ENCODE data around the gene NPPC.
"Not testable (repeated sequence)": the region's sequence is repeated elsewhere in the genome, so short reads cannot be mapped to it uniquely, and the experiment has no call there.

Gene NPPC

GRCh38 chr2:231951452-231952035 is 25.3 kb upstream of the NPPC start:
- TF ChIP-seq, protein P1, sequence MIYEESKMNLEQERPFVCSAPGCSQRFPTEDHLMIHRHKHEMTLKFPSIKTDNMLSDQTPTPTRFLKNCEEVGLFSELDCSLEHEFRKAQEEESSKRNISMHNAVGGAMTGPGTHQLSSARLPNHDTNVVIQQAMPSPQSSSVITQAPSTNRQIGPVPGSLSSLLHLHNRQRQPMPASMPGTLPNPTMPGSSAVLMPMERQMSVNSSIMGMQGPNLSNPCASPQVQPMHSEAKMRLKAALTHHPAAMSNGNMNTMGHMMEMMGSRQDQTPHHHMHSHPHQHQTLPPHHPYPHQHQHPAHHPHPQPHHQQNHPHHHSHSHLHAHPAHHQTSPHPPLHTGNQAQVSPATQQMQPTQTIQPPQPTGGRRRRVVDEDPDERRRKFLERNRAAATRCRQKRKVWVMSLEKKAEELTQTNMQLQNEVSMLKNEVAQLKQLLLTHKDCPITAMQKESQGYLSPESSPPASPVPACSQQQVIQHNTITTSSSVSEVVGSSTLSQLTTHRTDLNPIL (CRISPR knock-in tag; IDR thresholded peaks at IDR 0.05; ENCODE audit: low read depth) = no peak
- TF ChIP-seq GLIS3 (CRISPR knock-in tag; IDR thresholded peaks at IDR 0.05) (no peak), ZNF8 (CRISPR knock-in tag; IDR thresholded peaks at IDR 0.05) (peak; percentile 96), CSRNP3 (CRISPR knock-in tag; IDR thresholded peaks at IDR 0.05) (no peak), PPARA (CRISPR knock-in tag; IDR thresholded peaks at IDR 0.05; ENCODE audit: borderline replicate concordance) (no peak), ZFP30 (CRISPR knock-in tag; IDR thresholded peaks at IDR 0.05) (no peak), ZFP3 (CRISPR knock-in tag; IDR thresholded peaks at IDR 0.05) (no peak)
- TF ChIP-seq, protein P2, sequence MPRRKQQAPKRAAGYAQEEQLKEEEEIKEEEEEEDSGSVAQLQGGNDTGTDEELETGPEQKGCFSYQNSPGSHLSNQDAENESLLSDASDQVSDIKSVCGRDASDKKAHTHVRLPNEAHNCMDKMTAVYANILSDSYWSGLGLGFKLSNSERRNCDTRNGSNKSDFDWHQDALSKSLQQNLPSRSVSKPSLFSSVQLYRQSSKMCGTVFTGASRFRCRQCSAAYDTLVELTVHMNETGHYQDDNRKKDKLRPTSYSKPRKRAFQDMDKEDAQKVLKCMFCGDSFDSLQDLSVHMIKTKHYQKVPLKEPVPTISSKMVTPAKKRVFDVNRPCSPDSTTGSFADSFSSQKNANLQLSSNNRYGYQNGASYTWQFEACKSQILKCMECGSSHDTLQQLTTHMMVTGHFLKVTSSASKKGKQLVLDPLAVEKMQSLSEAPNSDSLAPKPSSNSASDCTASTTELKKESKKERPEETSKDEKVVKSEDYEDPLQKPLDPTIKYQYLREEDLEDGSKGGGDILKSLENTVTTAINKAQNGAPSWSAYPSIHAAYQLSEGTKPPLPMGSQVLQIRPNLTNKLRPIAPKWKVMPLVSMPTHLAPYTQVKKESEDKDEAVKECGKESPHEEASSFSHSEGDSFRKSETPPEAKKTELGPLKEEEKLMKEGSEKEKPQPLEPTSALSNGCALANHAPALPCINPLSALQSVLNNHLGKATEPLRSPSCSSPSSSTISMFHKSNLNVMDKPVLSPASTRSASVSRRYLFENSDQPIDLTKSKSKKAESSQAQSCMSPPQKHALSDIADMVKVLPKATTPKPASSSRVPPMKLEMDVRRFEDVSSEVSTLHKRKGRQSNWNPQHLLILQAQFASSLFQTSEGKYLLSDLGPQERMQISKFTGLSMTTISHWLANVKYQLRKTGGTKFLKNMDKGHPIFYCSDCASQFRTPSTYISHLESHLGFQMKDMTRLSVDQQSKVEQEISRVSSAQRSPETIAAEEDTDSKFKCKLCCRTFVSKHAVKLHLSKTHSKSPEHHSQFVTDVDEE (CRISPR knock-in tag; IDR thresholded peaks at IDR 0.05) = no peak

DNA sequence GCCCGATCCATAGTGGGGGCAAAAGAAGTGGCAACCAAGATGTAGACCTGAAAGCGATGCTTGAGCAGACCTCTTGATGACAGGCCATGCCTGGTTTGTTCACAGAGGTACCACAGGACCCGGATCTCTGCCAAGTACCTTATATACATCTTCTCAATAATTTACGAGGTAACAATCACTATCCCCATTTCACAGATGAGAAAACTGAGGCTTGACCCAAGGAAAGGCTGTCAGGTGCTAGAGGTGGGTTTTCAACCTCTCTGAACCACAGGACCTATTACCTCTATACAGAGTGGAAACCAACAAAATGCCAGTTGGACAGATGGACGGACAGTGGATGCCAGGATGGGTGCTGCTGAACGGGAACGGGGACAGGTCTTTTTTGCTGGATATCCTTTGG is 21.5 kb upstream of the NPPC start:
- ATAC-seq = no peak
- TF ChIP-seq ZNF565 (CRISPR knock-in tag; conservative IDR thresholded peaks at IDR 0.05; ENCODE audit: low read depth) = no peak
- TF ChIP-seq ZFP3 (CRISPR knock-in tag; IDR thresholded peaks at IDR 0.05) = no peak
- TF ChIP-seq ZC3H10 (CRISPR knock-in tag; IDR thresholded peaks at IDR 0.05) = no peak
- no peak for TF ChIP-seq ZNF70 (CRISPR knock-in tag; IDR thresholded peaks at IDR 0.05)
- TF ChIP-seq CSDC2 (CRISPR knock-in tag; IDR thresholded peaks at IDR 0.05) = no peak
- no peak for TF ChIP-seq SNAI2 (CRISPR knock-in tag; IDR thresholded peaks at IDR 0.05)
- TF ChIP-seq TCF4 (CRISPR knock-in tag; IDR thresholded peaks at IDR 0.05; ENCODE audit: borderline replicate concordance) = no peak
- no peak for TF ChIP-seq GLIS3 (CRISPR knock-in tag; IDR thresholded peaks at IDR 0.05)
- no peak for TF ChIP-seq RARB (CRISPR knock-in tag; IDR thresholded peaks at IDR 0.05)
- no peak for TF ChIP-seq CSRNP3 (CRISPR knock-in tag; IDR thresholded peaks at IDR 0.05)
- TF ChIP-seq PPARA (CRISPR knock-in tag; IDR thresholded peaks at IDR 0.05; ENCODE audit: borderline replicate concordance) = no peak
- TF ChIP-seq, protein P1 (CRISPR knock-in tag; IDR thresholded peaks at IDR 0.05; ENCODE audit: low read depth) = no peak
- TF ChIP-seq OSR1 (CRISPR knock-in tag; IDR thresholded peaks at IDR 0.05) = no peak

More at GRCh38 chr2:231951452-231952035, 25.3 kb upstream of the NPPC start:
- no peak for ATAC-seq

DNA sequence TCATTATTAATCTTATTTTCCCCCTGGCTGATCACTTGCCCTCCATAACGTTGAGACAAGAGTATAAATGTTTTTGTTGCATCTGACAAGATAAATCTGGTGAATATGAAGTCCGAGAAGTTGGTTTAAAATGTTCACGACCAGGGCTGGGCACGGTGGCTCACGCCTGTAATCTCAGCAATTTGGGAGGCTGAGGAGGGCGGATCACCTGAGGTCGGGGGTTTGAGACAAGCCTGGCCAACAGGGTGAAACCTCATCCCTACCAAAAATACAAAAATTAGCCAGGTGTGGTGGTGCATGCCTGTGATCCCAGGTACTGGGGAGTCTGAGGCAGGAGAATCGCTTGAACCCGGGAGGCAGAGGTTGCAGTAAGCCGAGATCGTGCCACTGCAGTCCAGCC is 20.9 kb upstream of the NPPC start:
- not testable (repeated sequence) for ATAC-seq

DNA sequence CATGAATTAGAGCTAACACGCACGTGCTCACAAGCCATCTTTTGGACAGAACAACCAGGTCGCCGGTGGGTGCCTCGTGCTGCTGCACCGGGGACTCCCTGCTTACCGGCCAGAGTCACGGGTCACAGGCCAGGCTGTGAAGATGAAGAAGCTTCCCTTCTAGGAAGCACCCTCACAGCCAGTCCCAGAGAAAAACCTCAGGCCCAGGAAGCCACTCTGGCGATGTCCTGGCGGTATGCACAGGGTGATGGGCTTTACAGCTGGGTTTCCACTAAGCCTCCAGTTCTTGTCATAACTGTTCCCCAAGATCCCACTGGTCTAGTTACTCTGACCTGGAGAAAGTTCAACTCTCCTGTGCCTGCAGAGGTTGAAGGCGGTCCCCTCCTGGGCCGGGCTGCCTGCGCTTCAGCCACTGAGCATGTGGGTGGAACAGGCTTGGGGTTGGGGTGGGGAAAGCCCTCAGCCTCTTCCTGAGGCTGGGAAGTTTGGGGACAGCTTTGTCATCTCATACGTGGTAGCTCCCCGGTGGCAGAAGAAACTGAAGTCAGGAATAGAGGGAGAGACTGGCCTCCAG is 20.1 kb upstream of the NPPC start:
- no peak for ATAC-seq
- TF ChIP-seq, protein P3, sequence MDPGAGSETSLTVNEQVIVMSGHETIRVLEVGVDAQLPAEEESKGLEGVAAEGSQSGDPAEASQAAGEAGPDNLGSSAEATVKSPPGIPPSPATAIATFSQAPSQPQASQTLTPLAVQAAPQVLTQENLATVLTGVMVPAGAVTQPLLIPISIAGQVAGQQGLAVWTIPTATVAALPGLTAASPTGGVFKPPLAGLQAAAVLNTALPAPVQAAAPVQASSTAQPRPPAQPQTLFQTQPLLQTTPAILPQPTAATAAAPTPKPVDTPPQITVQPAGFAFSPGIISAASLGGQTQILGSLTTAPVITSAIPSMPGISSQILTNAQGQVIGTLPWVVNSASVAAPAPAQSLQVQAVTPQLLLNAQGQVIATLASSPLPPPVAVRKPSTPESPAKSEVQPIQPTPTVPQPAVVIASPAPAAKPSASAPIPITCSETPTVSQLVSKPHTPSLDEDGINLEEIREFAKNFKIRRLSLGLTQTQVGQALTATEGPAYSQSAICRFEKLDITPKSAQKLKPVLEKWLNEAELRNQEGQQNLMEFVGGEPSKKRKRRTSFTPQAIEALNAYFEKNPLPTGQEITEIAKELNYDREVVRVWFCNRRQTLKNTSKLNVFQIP (CRISPR knock-in tag; IDR thresholded peaks at IDR 0.05; ENCODE audit: borderline replicate concordance, low read depth) = no peak
- TF ChIP-seq PPARA (CRISPR knock-in tag; IDR thresholded peaks at IDR 0.05; ENCODE audit: borderline replicate concordance) (no peak), ZFP30 (CRISPR knock-in tag; IDR thresholded peaks at IDR 0.05) (no peak), ARNTL (CRISPR knock-in tag; IDR thresholded peaks at IDR 0.05; ENCODE audit: borderline replicate concordance, low read depth) (no peak)

All from SK-N-SH treated with all-trans-retinoic acid at 6 μM for 48 hours (cell line).